WTC11 (cell line): Measurements from ENCODE around the gene GAS1. TPM values are rescaled to one million over a fixed set of nuclear protein-coding genes. Genes with fewer than 3 reads are reported as not detected.

ENCODE experiments used
- ATAC-seq: fragments of 200-7000 bp; cut with Tn5 transposase; 2 replicates; pipeline ENCODE4 v1.10.0; 2021; ENCODE audit warnings: mild to moderate bottlenecking, moderate library complexity
- CTCF ChIA-PET: fragments of 300-600 bp; sonication (Branson Sonifier 250); formaldehyde crosslinking; loops from one replicate; lab custom pipeline; 2021; ENCODE audit warnings: antibody characterized with exemption; lab: Charles Lee
- POLR2A ChIA-PET: fragments of 350-600 bp; sonication (Branson Sonifier 250); formaldehyde crosslinking; loops from one replicate; lab custom pipeline; 2021; ENCODE audit warnings: antibody characterized with exemption; lab: Charles Lee
- DNase-seq: peaks from one replicate; pipeline ENCODE4 v3.0.0; 2021; ENCODE audit warnings: low spot score
- H3K27ac Mint-ChIP-seq: 2 replicates; pipeline ENCODE4 v1.8.0; 2021; ENCODE audit warnings: mixed read lengths
- H3K27me3 Mint-ChIP-seq: 2 replicates; pipeline ENCODE4 v1.8.0; 2021; ENCODE audit warnings: low read depth, mild to moderate bottlenecking, moderate library complexity, mixed read lengths
- H3K36me3 Mint-ChIP-seq: 2 replicates; pipeline ENCODE4 v1.8.0; 2021; ENCODE audit warnings: mixed read lengths
- H3K4me1 Mint-ChIP-seq: 2 replicates; pipeline ENCODE4 v1.8.0; 2022; ENCODE audit warnings: mixed read lengths
- H3K4me3 Mint-ChIP-seq: 2 replicates; pipeline ENCODE4 v1.8.0; 2021; ENCODE audit warnings: mild to moderate bottlenecking, moderate library complexity, mixed read lengths
- H3K9me3 Mint-ChIP-seq: 2 replicates; pipeline ENCODE4 v1.8.0; 2021; ENCODE audit warnings: mixed read lengths
- CREM ChIP-seq: sonication (generic); formaldehyde crosslinking; IDR thresholded peaks from 2 replicates; pipeline ENCODE4 v1.8.1; 2022; ENCODE audit warnings: mild to moderate bottlenecking, missing genetic modification reagents, moderate library complexity
- ETV6 ChIP-seq: sonication (generic); formaldehyde crosslinking; IDR thresholded peaks from 2 replicates; pipeline ENCODE4 v1.8.1; 2022; ENCODE audit warnings: mild to moderate bottlenecking, missing genetic modification reagents
- GABPB1 ChIP-seq: sonication (generic); formaldehyde crosslinking; IDR thresholded peaks from 2 replicates; pipeline ENCODE4 v1.8.1; 2023; ENCODE audit warnings: mild to moderate bottlenecking, missing genetic modification reagents
- NFATC4 ChIP-seq: fragments of 250-450 bp; sonication (Bioruptor Pico); IDR thresholded peaks from 2 replicates; pipeline ENCODE4 v1.9.0; 2021; ENCODE audit warnings: mild to moderate bottlenecking
- NFE2L1 ChIP-seq: sonication (generic); formaldehyde crosslinking; IDR thresholded peaks from 2 replicates; pipeline ENCODE4 v1.8.1; 2023; ENCODE audit warnings: missing genetic modification reagents
- NR1H2 ChIP-seq: sonication (generic); formaldehyde crosslinking; IDR thresholded peaks from 2 replicates; pipeline ENCODE4 v1.9.0; 2021; ENCODE audit warnings: mild to moderate bottlenecking, moderate library complexity, missing genetic modification reagents
- OVOL2 ChIP-seq: fragments of 250-450 bp; sonication (Bioruptor Pico); IDR thresholded peaks from 2 replicates; pipeline ENCODE4 v1.9.0; 2021; ENCODE audit warnings: mild to moderate bottlenecking, borderline replicate concordance
- SP1 ChIP-seq: sonication (generic); formaldehyde crosslinking; conservative IDR thresholded peaks from 2 replicates; pipeline ENCODE4 v1.8.1; 2022; ENCODE audit warnings: missing genetic modification reagents
- TEAD1 ChIP-seq: sonication (generic); formaldehyde crosslinking; IDR thresholded peaks from 2 replicates; pipeline ENCODE4 v1.8.0; 2022; ENCODE audit warnings: mild to moderate bottlenecking, missing genetic modification reagents
- ZNF219 ChIP-seq: sonication (generic); formaldehyde crosslinking; IDR thresholded peaks from 2 replicates; pipeline ENCODE4 v1.8.0; 2023; ENCODE audit warnings: missing genetic modification reagents, mild to moderate bottlenecking, borderline replicate concordance
- ZNF396 ChIP-seq: fragments of 250-450 bp; sonication (Bioruptor Pico); IDR thresholded peaks from 2 replicates; pipeline ENCODE4 v1.8.0; 2021; ENCODE audit warnings: mild to moderate bottlenecking, moderate library complexity, borderline replicate concordance
- ZNF423 ChIP-seq: fragments of 250-450 bp; sonication (Bioruptor Pico); IDR thresholded peaks from 2 replicates; pipeline ENCODE4 v2.1.2; 2022; ENCODE audit warnings: mild to moderate bottlenecking, moderate library complexity
- total RNA-seq: library from RNA; stranded (reverse); gene quantifications from 3 replicates; pipeline ENCODE4 v1.2.3, GENCODE V29; 2021
- TF ChIP-seq, protein P1 (sequence below): sonication (generic); formaldehyde crosslinking; IDR thresholded peaks from 2 replicates; pipeline ENCODE4 v1.8.1; 2023; ENCODE audit warnings: mild to moderate bottlenecking, missing genetic modification reagents, moderate library complexity
- TF ChIP-seq, protein P2 (sequence below): sonication (generic); formaldehyde crosslinking; IDR thresholded peaks from 2 replicates; pipeline ENCODE4 v1.8.0; 2022; ENCODE audit warnings: mild to moderate bottlenecking, missing genetic modification reagents
- TF ChIP-seq, protein P3 (sequence below): fragments of 250-450 bp; sonication (Bioruptor Pico); IDR thresholded peaks from 2 replicates; pipeline ENCODE4 v2.1.2; 2022; ENCODE audit warnings: mild to moderate bottlenecking, moderate library complexity
- TF ChIP-seq, protein P4 (sequence below): sonication (generic); formaldehyde crosslinking; IDR thresholded peaks from 2 replicates; pipeline ENCODE4 v1.8.1; 2023; ENCODE audit warnings: mild to moderate bottlenecking, moderate library complexity, missing genetic modification reagents
- TF ChIP-seq, protein P5 (sequence below): sonication (generic); formaldehyde crosslinking; IDR thresholded peaks from 2 replicates; pipeline ENCODE4 v1.8.0; 2023; ENCODE audit warnings: missing genetic modification reagents, mild to moderate bottlenecking, borderline replicate concordance

The GAS1 gene
- total RNA-seq, 1 experiment from 2014 or later = 5.0 TPM

DNA sequence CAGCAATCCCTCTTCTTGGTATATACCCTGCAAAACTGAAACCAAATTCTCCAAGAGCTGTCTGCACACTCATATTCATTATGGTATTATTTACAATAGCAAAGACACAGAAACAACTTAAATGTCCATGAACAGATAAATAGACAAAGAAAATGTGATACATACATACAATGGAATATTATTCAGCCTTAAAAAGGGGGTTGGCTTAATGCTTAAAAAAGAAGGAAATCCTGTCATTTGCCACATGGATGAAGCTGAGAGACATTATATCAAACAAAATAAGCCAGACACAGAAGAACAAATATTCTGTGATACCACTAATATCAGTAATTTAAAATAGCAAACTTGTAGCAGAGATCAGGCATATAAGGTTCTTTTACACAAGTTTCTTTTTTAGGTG lies 46.5 kb upstream of the GAS1 start (continued):
- TF ChIP-seq SP1 (CRISPR knock-in tag) = no peak
- no peak for TF ChIP-seq ZNF423 (CRISPR knock-in tag)
- TF ChIP-seq, protein P1, sequence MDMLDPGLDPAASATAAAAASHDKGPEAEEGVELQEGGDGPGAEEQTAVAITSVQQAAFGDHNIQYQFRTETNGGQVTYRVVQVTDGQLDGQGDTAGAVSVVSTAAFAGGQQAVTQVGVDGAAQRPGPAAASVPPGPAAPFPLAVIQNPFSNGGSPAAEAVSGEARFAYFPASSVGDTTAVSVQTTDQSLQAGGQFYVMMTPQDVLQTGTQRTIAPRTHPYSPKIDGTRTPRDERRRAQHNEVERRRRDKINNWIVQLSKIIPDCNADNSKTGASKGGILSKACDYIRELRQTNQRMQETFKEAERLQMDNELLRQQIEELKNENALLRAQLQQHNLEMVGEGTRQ (CRISPR knock-in tag) = no peak
- TF ChIP-seq NR1H2 (CRISPR knock-in tag) = no peak
- no peak for TF ChIP-seq GABPB1
- no peak for TF ChIP-seq NFE2L1 (CRISPR knock-in tag)
- TF ChIP-seq, protein P2, sequence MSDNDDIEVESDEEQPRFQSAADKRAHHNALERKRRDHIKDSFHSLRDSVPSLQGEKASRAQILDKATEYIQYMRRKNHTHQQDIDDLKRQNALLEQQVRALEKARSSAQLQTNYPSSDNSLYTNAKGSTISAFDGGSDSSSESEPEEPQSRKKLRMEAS (CRISPR knock-in tag) = no peak
- TF ChIP-seq ZNF219 (CRISPR knock-in tag) = no peak
- TF ChIP-seq, protein P3, sequence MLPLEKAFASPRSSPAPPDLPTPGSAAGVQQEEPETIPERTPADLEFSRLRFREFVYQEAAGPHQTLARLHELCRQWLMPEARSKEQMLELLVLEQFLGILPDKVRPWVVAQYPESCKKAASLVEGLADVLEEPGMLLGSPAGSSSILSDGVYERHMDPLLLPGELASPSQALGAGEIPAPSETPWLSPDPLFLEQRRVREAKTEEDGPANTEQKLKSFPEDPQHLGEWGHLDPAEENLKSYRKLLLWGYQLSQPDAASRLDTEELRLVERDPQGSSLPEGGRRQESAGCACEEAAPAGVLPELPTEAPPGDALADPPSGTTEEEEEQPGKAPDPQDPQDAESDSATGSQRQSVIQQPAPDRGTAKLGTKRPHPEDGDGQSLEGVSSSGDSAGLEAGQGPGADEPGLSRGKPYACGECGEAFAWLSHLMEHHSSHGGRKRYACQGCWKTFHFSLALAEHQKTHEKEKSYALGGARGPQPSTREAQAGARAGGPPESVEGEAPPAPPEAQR (CRISPR knock-in tag) = no peak

DNA sequence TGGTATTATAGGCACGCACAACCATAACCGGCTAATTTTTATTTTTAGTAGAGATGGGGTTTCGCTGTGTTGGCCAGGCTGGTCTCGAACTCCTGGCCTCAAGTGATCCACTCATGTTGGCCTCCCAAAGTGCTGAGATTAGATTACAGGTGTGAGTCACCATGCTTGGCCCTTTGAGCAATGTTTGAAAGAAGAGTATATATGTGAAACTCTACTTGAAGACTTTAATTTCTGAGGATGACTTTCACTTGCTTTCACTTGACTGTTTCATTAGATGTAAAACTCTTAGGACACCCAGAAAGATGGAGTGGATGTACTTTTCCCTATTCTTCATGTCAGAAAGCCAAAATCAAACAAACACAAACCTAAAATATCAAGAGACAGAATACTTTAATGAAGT lies 43.8 kb upstream of the GAS1 start:
- H3K4me1 Mint-ChIP-seq = no peaks in the 10 kb centered on the region
- H3K4me3 Mint-ChIP-seq = no peak overlapping the region
- TF ChIP-seq, protein P4, sequence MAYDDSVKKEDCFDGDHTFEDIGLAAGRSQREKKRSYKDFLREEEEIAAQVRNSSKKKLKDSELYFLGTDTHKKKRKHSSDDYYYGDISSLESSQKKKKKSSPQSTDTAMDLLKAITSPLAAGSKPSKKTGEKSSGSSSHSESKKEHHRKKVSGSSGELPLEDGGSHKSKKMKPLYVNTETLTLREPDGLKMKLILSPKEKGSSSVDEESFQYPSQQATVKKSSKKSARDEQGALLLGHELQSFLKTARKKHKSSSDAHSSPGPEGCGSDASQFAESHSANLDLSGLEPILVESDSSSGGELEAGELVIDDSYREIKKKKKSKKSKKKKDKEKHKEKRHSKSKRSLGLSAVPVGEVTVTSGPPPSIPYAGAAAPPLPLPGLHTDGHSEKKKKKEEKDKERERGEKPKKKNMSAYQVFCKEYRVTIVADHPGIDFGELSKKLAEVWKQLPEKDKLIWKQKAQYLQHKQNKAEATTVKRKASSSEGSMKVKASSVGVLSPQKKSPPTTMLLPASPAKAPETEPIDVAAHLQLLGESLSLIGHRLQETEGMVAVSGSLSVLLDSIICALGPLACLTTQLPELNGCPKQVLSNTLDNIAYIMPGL (CRISPR knock-in tag) = no peak
- no peak for TF ChIP-seq CREM
- no peak for TF ChIP-seq ETV6 (CRISPR knock-in tag)
- TF ChIP-seq, protein P5, sequence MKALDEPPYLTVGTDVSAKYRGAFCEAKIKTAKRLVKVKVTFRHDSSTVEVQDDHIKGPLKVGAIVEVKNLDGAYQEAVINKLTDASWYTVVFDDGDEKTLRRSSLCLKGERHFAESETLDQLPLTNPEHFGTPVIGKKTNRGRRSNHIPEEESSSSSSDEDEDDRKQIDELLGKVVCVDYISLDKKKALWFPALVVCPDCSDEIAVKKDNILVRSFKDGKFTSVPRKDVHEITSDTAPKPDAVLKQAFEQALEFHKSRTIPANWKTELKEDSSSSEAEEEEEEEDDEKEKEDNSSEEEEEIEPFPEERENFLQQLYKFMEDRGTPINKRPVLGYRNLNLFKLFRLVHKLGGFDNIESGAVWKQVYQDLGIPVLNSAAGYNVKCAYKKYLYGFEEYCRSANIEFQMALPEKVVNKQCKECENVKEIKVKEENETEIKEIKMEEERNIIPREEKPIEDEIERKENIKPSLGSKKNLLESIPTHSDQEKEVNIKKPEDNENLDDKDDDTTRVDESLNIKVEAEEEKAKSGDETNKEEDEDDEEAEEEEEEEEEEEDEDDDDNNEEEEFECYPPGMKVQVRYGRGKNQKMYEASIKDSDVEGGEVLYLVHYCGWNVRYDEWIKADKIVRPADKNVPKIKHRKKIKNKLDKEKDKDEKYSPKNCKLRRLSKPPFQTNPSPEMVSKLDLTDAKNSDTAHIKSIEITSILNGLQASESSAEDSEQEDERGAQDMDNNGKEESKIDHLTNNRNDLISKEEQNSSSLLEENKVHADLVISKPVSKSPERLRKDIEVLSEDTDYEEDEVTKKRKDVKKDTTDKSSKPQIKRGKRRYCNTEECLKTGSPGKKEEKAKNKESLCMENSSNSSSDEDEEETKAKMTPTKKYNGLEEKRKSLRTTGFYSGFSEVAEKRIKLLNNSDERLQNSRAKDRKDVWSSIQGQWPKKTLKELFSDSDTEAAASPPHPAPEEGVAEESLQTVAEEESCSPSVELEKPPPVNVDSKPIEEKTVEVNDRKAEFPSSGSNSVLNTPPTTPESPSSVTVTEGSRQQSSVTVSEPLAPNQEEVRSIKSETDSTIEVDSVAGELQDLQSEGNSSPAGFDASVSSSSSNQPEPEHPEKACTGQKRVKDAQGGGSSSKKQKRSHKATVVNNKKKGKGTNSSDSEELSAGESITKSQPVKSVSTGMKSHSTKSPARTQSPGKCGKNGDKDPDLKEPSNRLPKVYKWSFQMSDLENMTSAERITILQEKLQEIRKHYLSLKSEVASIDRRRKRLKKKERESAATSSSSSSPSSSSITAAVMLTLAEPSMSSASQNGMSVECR (CRISPR knock-in tag) = no peak
- no peak for TF ChIP-seq OVOL2 (CRISPR knock-in tag)
- no peak for TF ChIP-seq ZNF396 (CRISPR knock-in tag)
- TF ChIP-seq, all 79 proteins: peak for 0
- Mint-ChIP-seq H3K9me3 (no peaks in the 10 kb centered on the region), H3K27ac (no peak overlapping the region), H3K36me3 (no peaks in the 10 kb centered on the region), H3K27me3 (no peaks in the 10 kb centered on the region; the same call in 1 of the 2 replicates)
- ChIA-PET POLR2A (no interaction called here), CTCF (no interaction called here)
- DNase-seq = no peak
- ATAC-seq = no peak

DNA sequence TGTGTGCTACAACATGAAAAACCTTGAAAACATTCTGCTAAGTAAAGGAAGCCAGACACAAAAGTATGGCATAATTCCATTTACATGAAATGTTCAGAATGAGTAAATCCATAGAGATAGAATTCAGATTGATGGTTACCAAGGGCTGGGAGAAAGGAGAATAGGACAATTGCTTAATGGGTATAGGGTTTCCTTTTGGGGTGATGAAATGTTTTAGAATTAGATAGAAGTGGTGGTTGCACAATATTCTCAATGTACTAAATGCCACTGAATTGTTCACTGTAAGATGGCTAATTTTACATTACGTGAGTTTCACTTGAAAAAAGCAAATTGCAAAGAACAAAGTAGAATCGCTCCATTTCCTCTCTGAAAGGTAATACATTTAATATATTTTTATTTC lies 43.0 kb upstream of the GAS1 start:
- H3K9me3 Mint-ChIP-seq = no peaks in the 10 kb centered on the region
- no peaks in the 10 kb centered on the region for H3K4me1 Mint-ChIP-seq
- no peak overlapping the region for H3K4me3 Mint-ChIP-seq
- no peak overlapping the region for H3K27ac Mint-ChIP-seq
- ChIA-PET CTCF (interaction anchor here (1.1 kb wide), 1 partner anchor 557 kb away, joined by 3 read pairs; no protein-coding TSS in a partner anchor), POLR2A (no interaction called here)
- H3K27me3 Mint-ChIP-seq = no peaks in the 10 kb centered on the region
- TF ChIP-seq TEAD1 (CRISPR knock-in tag) = no peak
- no peak for TF ChIP-seq NFATC4 (CRISPR knock-in tag)
- H3K36me3 Mint-ChIP-seq = no peaks in the 10 kb centered on the region
- no peak for DNase-seq
- ATAC-seq = no peak
